H1 (cell line): ENCODE measurements around the gene ZDHHC11.
"Not testable (repeated sequence)": the region's sequence is repeated elsewhere in the genome, so short reads cannot be mapped to it uniquely, and the experiment has no call there.

Source experiments
- CEBPB ChIP-seq: IDR thresholded peaks from 2 replicates; pipeline ENCODE4 v1.6.1; 2012; ENCODE audit warnings: low read depth, low read length
- CREB1 ChIP-seq: IDR thresholded peaks from 2 replicates; pipeline ENCODE4 v1.6.1; 2012; ENCODE audit warnings: inconsistent platforms
- EZH2 ChIP-seq: fragments of 200-600 bp; sonication (generic); IDR thresholded peaks from 2 replicates; pipeline ENCODE4 v1.7.1; 2012; ENCODE audit warnings: low read depth, mild to moderate bottlenecking, moderate library complexity, low read length, inconsistent platforms; ENCODE audit not compliant: severe bottlenecking
- JUND ChIP-seq: IDR thresholded peaks from 2 replicates; pipeline ENCODE4 v1.6.1; 2011; ENCODE audit warnings: mild to moderate bottlenecking, improper control_type of control experiment, low read length
- POLR2A ChIP-seq, 2 experiments: IDR thresholded peaks; 1 replicate in 1 of 2; 2 replicates in 1 of 2; pipeline ENCODE4 v1.6.1; 2011; ENCODE audit warnings: low read depth in 2 of 2, low read length in 2 of 2, mild to moderate bottlenecking in 2 of 2; ENCODE audit errors: control extremely low read depth in 1 of 2
- RAD21 ChIP-seq, 2 experiments: IDR thresholded peaks in 1 of 2; conservative IDR thresholded peaks in 1 of 2; 2 replicates each; pipeline ENCODE4 v1.6.1; 2011; ENCODE audit warnings: low read depth in 2 of 2, low read length in 2 of 2, improper control_type of control experiment in 1 of 2, inconsistent platforms in 1 of 2, mild to moderate bottlenecking in 1 of 2, moderate library complexity in 1 of 2
- SRF ChIP-seq: IDR thresholded peaks from 2 replicates; pipeline ENCODE4 v1.6.1; 2011; ENCODE audit warnings: mild to moderate bottlenecking, low read depth, low read length, moderate library complexity
- TEAD4 ChIP-seq: IDR thresholded peaks from 2 replicates; pipeline ENCODE4 v1.6.1; 2012; ENCODE audit warnings: low read depth, low read length, inconsistent platforms, mixed read lengths
- TF ChIP-seq, protein P1 (sequence below), 3 experiments: IDR thresholded peaks; 1 replicate in 2 of 3; 2 replicates in 1 of 3; pipeline versions ENCODE4 v1.5.1 to v1.6.1; 2011; ENCODE audit warnings: low read length in 3 of 3, mild to moderate bottlenecking in 3 of 3, inconsistent platforms in 2 of 3, low read depth in 1 of 3, moderate library complexity in 1 of 3; ENCODE audit not compliant: insufficient read depth in 1 of 3; ENCODE audit errors: control extremely low read depth in 1 of 3

DNA sequence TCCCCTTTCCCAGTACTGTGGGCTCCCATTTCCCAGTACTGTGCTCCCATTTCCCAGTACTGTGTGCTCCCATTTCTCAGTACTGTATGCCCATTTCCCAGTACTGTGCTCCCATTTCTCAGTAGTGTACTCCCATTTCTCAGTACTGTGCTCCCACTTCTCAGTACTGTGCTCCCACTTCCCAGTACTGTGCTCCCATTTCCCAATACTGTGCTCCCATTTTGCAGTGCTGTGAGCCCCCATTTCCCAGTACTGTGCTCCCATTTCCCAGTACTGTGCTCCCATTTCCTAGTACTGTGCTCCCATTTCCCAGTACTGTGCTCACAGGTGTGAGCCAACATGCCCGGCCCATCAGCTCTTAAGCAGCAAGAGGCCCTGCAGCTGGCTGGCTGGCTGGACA, 54.9 kb downstream of the ZDHHC11 start:
- not testable (repeated sequence) for TF ChIP-seq EZH2; RAD21 (IDR thresholded peaks at IDR 0.05 in 1 of 2, conservative IDR thresholded peaks at IDR 0.05 in 1 of 2; ENCODE audit: low read depth in 2 of 2, low read length in 2 of 2); JUND; POLR2A (IDR thresholded peaks at IDR 0.05; ENCODE audit: control extremely low read depth in 1 of 2, low read depth in 2 of 2, low read length in 2 of 2); SRF; CREB1; TEAD4; CEBPB
- TF ChIP-seq, protein P1, sequence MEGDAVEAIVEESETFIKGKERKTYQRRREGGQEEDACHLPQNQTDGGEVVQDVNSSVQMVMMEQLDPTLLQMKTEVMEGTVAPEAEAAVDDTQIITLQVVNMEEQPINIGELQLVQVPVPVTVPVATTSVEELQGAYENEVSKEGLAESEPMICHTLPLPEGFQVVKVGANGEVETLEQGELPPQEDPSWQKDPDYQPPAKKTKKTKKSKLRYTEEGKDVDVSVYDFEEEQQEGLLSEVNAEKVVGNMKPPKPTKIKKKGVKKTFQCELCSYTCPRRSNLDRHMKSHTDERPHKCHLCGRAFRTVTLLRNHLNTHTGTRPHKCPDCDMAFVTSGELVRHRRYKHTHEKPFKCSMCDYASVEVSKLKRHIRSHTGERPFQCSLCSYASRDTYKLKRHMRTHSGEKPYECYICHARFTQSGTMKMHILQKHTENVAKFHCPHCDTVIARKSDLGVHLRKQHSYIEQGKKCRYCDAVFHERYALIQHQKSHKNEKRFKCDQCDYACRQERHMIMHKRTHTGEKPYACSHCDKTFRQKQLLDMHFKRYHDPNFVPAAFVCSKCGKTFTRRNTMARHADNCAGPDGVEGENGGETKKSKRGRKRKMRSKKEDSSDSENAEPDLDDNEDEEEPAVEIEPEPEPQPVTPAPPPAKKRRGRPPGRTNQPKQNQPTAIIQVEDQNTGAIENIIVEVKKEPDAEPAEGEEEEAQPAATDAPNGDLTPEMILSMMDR (IDR thresholded peaks at IDR 0.05; ENCODE audit: control extremely low read depth in 1 of 3, insufficient read depth in 1 of 3, low read depth in 1 of 3, low read length in 3 of 3) = not testable (repeated sequence)
